ENCODE data around the gene ZNF532.

- TF ChIP-seq CTCF (IDR thresholded peaks at IDR 0.05) (no peak), POLR2A (IDR thresholded peaks at IDR 0.05) (no peak)
Measured at GRCh38 chr18:58928386-58928785, 63.7 kb downstream of the ZNF532 start.
